Activated CD4-positive, alpha-beta T cell treated with anti-CD3 and anti-CD28 coated beads, Interleukin-2, amount 50 U/mL, for 48 hours (primary cell): ENCODE data around the gene ATOH8.

Source experiments
- DNase-seq, 2 experiments: peaks; one replicate each; pipeline ENCODE4 v3.0.0-alpha.2; 2020

The ATOH8 gene

DNA sequence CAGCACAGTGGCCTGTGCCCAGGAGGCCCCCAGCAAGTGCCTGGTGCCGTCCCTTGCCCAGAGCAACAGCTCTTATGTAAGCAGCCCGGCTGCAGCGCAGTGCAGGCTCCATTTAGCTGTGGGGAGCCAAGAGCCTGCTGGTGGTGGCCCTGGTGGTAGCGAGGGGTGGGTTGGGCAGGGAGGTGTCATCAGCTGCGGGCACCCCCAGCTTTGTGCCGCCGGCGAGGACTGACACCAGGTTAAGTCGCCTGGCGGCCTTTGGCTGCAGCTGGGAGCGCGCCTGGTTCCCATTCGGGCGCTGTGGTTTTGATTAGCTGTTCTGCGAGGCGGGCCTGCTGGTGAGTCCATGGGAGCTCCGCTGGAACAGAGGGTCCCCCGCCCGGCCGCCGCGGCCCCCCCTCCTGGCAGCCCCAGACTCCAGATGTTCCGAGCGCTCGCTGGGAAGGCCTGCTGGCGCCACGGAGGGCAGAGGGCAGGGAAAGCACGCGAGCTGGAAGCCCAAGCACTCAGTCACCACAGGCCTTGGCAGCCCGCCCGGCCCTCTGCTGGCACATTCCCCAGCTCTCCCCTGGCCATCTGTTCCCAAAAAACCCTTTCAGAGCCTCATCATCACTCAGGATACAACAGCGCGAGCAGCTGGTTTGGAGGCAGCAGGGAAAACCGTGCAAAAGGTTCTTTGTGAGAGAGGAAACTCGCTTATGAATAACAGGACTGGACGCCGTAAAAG, 18.4 kb downstream of the ATOH8 start:
- DNase-seq = no peak

DNA sequence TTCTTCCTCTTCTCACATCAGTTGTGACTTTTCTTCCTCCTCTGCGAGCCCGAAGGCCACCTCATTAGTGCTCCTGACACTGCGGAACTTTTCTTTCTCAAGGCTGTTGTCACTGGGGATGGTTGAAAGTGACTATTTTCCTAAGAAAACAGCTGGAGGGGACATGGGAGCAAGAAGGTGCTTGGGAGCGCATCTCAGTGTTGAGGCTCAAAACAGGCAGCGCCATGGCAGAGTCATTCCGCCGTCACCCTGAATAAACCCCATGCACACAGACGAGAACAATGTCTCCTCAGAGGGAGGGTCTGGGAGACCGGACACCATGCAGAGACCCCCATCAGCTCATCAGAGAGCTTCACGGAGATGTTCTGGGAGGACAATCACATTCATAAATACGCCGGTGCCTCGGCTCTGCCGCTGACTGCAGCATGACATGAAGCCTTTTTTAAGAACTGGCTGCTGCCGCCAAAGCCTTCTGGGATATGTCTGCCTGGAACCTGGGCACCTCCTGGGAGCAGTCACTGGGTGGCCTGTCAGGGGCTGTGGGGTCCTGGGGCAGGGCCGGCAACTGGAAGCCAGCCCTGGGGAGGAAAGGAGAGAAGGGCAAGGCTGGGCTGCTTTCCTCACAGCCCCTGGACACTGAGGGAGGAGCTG, 19.2 kb downstream of the ATOH8 start:
- no peak for DNase-seq

DNA sequence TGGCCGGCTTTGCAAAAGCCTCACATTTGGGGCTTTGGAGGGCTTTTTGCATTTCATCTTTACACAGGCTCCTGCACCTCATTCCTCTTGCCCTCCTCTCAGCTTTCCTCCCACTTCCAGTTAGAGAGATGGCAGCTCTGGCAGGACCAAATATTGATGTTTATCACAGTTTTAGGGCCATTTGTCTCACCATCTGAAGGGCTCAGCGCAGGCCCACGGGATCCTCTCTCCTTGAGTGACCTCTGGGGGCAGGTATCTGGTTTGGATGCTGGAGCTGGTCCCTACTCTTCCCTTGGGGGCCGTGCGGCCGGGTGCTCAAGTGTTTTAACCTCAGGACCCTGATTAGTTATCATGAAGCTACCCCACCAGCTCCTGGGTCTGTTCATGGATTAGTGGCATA, 19.9 kb downstream of the ATOH8 start:
- no peak for DNase-seq

DNA sequence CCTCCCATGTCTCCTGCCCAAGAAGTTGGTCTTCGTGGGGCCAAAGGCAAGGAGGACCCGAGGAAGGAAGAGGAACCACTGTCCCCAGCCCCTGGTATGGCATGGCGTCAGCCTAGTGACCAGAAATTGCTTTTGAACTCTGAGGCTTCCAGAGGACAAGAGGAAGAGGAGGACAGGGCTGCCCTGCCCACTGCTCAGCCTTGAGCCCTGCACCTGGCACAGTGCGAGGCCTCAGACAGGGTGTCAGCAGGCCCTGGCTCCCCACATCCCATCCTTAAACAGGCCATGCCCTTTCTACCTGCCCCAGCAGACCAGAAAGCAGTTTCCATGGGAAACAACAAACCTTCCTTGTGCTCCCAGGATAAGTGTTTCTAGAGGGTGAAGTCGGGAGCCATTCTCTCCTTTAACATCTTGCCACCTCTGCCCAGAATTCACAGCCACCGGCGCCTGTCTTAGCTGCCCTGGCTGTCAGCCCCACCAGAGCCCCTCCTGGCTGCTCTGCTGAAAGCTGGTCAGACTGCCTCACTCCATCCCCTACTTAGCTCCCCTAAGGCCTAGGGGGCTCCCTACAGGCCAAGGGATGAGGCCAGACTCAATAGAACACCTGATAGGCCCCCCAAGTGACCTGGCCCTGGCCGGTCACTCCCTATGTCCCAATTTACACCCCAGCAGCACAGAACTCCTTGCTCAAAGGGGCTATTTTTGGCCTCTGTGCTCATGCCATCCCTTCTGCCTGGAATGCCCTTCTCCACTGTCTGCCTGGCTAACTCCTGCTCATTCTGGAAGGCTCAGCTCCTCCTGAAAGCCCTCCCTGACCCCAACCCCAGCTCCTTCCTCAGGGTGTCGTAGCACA, 20.6 kb downstream of the ATOH8 start:
- DNase-seq = no peak

GRCh38 chr2:85775406-85776381, 21.9 kb downstream of the ATOH8 start:
- DNase-seq = no peak

DNA sequence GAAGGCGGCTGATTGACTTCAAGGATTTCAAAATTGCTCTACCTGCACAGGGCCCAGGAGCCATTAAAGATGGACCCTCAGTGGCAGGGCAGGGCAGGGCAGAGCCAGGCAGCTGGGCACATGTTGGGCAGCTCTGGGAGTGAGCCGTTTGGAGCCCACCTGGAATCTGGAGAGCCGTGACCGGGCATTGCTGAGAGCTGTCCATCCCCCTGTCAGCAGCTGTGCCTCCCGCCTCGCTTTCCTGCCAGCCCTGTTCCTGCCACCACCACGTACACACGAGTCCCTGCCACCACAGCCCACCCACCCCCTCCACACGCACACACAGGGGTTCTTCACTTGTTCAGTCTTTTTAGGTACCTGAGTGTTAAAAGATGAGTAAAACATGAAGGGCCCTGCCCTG, 22.9 kb downstream of the ATOH8 start:
- no peak for DNase-seq

- DNase-seq = no peak
These were observed 23.7 kb downstream of the ATOH8 start for GRCh38 chr2:85777441-85777861.

- no peak for DNase-seq
These were observed 25.0 kb downstream of the ATOH8 start for GRCh38 chr2:85778646-85779379.

GRCh38 chr2:85779641-85780315, 26.0 kb downstream of the ATOH8 start:
- DNase-seq = no peak

DNA sequence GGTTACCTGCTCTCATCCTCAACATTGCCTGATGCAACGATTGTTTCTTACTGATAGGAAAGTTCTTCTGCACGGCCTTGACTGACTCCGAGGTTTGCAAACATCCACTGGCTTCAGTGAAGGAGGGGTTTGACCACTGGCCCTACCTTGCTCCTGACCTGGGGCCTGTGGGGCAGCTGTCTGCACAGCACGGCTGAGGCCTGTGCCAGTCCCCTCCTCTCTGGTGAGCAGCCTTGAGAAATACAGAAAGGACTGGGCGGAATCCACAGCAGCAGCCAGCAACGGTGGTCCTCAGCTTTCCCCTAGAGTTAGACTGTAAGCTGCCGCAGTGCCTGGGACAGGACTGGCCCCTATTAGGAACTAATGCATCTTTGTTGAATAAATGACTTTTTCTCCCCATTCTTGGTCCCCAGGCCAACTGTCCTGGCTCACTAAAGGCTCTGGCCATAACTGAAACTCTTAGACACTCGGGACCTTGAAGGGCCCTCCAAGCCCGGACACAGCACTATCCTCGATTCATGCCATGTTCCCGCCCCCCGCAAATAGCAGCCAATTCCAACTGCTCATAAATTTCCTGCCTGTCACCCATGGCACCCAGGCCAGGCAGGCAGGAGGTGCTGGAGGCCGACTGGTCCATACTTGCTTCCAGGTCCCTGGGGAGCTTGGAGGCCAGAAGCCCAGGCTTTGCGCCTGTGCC, 26.7 kb downstream of the ATOH8 start:
- DNase-seq = no peak

- no peak for DNase-seq
These were observed 27.2 kb downstream of the ATOH8 start for GRCh38 chr2:85781013-85781332.

DNA sequence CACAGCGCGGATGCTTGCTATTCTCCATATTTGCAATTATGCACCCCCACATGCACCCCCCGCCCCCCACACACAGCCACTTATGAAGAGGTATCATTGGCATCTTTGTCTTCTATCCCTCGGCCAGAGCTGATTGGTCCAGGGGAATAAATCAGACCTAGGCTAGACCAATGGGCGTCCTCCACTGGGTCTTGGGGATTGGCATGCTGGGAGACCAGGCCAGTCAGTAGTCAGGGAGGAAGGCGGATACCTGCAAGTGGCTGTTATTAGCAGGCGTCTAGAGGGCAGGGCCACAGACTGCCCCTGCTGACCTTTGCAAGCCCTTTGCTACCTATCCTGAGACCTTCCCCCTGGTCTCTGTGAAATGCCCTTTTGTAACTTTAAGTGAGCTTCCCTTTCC, 30.0 kb downstream of the ATOH8 start:
- DNase-seq = no peak

DNA sequence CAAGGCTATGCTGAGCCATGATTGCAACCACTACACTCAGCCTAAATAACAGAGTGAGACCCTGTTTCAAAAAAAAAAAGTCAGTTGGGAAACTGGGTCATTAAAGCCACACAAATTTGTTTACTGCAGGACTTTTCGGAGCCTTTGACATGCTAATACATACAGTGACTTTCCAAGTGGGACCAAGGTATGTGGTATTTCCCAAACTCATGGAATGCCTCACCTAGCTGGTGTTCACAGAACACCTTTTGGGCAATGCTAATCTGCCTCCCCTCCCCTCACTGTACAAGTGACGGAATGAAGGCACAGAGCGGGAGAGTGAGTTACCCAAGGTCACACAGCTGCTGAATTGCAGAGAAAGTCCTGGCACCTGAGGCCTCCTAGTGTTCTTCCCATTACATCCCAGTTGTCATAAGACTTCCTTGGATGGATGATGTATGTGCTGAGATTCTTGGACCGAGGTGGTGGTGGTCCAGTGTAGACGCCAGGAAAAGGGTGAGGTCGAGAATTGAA, 30.7 kb downstream of the ATOH8 start:
- no peak for DNase-seq

GRCh38 chr2:85785027-85785822, 31.4 kb downstream of the ATOH8 start:
- DNase-seq = peak in 1 of 2 experiments; percentile 9

- no peak for DNase-seq
These were observed 32.1 kb downstream of the ATOH8 start for GRCh38 chr2:85785871-85786270.

GRCh38 chr2:85786444-85786843, 32.7 kb downstream of the ATOH8 start:
- no peak for DNase-seq

GRCh38 chr2:85786865-85787264, 33.1 kb downstream of the ATOH8 start:
- no peak for DNase-seq

DNA sequence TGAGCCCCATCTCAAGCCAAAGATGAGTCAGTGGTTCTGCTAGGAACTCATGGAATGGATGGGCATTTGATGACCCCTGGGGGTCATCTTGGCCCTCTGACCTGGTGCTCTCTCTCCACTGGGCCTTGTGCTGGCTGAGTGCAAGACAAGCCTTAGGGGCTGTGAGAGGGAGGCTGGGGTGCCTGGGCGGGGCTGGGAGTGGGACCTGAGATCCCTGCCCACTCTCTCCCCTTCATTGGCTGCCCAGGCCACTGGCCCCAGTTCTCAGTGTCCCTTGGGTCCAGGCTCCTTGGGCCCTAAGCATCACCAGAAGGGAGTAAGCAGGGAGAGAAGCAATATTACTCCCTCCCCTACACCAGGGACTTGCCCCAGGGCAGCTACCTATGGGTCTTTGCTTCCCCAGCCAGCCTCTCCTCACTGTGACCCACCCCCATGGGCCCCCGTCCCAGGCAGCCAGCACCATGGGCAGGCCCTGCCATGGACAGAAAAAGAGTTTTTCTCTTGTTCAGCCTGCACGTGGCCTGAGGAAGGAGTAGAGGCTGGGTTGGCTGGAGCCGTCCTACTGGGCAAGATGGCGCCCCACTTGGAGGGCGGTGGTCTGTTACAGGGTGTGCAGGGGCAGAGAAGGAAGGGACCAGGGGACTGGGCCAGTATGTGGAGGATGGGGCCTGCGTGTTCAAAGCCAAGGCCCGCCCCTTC, 33.6 kb downstream of the ATOH8 start:
- DNase-seq = no peak

GRCh38 chr2:85787981-85788340, 34.2 kb downstream of the ATOH8 start:
- DNase-seq = no peak
